GM18526 (cell line): ENCODE results near the gene TNFSF8.

Experiments used
- POLR2A ChIP-seq: IDR thresholded peaks from 3 replicates; pipeline ENCODE4 v1.6.1; 2011; ENCODE audit not compliant: insufficient read length; ENCODE audit errors: extremely low read depth

The TNFSF8 gene

DNA sequence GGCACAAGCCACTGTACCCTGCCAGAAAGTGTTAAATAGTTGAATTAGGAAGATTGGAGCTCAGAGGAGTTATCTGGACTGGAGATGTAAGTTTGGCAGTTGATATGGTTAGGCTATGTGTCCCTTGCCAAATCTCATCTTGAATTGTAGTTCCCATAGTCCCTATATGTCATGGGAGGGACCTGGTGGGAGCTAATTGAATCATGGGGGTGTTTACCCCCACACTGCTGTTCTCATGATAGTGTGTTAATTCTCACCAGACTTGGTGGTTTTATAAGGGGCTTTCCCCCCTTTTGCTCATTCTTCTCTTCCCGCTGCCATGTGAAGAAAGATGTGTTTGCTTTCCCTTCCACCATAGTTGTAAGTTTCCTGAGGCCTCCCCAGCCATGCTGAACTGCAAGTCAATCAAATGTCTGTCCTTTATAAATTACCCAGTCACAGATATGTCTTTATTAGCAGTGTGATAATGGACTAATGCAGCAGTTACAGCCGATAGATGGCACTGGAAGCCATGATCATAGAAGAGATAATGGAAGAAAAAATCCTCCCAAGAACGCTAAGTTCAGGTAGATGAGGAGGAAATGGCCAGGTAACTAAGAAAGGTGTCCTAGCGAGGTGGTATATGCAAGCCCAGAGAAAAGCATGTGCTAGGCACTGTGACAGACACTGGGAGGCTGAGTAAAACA, 51.4 kb downstream of the TNFSF8 start:
- no peak for TF ChIP-seq POLR2A

DNA sequence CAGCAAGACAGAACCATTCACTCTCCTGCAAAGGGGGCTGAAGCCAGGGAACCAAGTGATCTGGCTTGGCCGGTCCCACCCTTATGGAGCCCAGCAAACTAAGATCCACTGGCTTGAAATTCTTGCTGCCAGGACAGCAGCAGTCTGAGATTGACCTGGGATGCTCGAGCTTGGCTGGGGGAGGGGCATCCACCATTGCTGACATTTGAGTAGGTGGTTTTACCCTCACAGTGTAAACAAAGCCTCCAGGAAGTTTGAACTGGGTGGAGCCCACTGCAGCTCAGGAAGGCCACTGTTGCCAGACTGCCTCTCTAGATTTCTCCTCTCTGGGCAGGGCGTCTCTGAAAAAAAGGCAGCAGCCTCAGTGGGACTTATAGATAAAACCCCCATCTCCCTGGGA, 60.5 kb downstream of the TNFSF8 start:
- TF ChIP-seq POLR2A, result no peak

DNA sequence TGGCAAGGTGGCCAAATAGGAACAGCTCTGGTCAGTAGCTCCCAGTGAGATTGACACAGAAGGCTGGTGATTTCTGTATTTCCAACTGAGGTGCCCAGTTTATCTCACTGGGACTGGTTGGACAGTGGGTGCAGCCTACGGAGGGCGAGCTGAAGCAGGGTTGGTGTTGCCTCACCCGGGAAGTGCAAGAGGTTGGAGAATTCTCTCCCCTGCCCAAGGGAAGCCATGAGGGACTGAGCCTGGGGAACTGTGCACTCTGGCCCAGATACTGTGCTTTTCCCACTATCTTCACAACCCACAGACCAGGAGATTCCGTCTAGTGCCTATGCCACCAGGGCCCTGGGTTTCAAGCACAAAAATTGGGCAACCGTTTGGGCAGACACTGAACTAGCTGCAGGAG, 61.0 kb downstream of the TNFSF8 start:
- no peak for TF ChIP-seq POLR2A

DNA sequence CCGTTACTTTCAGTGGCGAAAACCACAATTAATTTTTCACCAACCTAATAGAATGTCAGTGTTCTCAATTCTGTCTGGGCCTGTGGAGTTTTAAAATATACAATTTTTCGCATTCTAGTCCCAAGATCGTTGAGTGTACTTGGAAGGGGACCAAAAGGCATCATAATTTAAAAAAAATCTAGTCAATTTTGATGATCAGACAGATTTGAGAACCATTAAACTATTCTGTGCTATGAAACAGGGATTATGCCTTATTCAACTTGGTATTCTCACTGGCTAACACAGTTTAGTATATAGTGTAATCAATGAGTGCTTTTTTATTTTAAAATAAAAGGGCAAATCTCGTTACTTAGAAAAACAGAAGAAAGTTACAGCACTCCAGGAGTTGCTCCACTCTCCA, 63.1 kb downstream of the TNFSF8 start:
- no peak for TF ChIP-seq POLR2A

DNA sequence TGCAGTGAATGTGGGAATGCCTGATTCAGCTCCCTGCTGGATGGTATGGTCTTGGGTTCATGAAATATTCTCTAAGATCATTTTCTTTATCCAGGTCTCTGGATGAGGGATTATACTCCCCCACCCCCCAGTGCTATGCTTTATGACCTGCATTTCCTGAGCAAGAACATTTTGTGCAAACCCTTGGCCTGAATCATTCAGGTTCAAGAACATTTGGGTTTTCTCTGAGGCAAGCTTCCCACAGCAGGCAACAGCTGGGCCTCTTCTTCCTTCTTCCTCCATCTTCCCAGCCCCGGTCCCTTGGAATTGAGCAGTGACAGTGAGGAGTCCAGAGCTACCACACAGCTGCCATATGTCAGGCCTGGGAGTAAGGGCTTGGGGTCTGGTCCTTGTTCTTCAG, 65.9 kb downstream of the TNFSF8 start:
- TF ChIP-seq POLR2A, result no peak

DNA sequence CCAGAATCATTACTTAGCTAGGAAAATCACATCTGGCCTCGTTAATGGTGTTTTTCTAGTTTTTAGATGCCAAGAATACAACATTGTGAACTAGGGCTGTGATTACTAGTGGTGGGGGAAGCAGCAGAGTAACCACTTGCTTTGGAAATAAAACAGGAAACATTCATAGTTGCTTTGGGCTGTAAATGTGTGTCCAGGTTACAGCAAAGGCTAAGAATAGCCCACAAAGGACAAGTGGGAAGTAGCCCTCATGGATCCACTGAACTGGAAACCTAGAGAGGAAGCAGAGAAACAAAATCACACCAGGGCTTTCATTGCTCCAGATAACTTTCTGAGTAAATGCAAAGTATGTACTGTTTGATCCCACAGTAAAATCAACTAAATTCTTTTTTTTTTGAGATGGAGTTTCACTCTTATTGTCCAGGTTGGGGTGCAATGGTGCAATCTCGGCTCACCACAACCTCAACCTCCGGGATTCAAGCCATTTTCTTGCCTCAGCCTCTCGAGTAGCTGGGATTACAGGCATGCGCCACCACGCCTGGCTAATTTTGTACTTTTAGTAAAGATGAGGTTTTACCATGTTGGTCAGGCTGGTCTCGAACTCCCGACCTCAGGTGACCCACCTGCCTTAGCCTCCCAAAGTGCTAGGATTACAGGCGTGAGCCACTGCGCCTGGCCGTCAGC, 68.3 kb downstream of the TNFSF8 start:
- no peak for TF ChIP-seq POLR2A

DNA sequence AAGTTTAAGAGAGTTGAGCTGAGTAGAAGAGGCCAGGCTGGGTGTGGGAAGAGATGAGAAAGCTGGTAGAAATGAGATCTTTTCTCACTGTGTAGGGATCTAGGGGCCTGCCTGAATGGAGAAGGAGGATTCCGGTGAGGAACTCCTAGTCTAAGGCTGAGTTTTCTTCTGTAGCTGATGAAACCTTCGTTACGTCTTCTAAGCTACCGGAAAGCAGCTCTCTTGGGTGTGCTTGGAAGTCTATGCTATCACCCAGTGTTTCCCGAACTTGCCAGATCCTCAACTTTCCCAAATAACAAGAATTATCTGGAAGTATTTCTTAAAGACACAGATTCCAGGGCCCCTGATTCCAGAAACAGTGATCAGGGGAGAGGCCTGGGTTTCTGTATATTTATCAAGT, 69.1 kb downstream of the TNFSF8 start:
- no peak for TF ChIP-seq POLR2A

DNA sequence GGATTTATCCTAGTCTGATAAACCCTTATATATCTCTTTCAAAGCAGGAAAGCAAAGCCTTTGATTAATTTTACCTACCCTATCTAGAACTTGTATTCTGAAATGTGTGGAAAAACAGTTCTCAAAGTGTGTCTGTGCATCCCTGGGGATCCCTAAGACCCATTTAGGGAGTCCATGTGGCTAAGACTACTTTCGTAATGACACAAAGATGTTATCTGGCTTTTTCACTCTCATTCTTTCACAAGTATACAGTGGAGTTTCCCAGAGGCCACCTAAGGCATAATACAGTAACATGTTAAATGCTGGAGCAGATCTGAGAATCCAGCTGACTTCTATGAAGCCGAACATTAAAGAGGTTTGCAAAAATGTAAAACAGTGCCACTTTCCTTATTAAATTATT, 70.2 kb downstream of the TNFSF8 start:
- no peak for TF ChIP-seq POLR2A

DNA sequence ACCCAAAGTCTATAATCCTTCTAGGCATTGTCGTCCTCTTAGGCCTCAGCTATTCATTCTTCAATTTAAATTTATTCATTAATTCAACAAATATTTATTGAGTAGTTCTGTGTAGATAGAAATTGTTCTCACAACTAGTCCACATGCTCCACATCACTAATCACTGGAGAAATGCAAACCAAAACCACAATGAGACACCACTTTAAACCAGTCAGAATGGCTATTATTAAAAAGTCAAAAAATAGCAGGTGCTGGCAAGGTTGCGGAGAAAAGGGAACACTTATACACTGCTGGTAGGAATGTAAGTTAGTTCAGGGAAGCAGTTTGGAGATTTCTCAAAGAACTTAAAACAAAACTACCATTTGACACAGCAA, 73.5 kb downstream of the TNFSF8 start:
- no peak for TF ChIP-seq POLR2A

DNA sequence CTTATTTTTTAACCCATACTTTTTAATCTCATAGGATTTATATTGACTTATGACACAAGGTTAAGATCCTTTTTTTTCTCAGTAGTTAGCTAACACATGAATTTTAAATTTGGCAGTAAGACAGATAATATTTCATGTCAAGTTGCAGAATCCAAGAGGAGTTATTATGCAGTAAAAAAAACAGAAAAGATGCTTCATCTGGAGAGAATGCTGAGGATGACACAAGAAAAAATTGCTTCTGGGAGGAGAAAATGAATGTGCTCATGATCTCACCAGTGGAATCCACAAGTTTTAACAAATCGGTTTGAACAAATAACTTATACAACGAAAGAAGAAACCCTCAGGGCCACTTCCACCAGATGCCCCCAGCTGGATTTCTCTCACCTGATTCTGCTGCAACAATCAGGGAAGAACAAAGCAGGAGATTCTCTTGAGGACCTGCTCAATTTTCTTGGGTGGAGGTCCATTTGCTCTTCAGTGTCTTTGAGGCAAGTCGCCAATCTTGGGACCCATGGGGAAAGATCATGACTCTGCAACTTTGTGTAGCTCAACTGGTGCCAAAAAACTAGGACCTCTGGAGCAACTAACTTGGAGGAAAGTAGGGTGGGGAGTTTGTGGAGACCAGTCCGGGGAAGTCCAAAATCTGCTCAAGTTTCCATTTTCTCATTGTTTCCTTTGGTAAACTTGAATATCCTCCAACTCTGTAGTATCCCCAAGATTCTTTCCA, 74.0 kb downstream of the TNFSF8 start:
- no peak for TF ChIP-seq POLR2A

DNA sequence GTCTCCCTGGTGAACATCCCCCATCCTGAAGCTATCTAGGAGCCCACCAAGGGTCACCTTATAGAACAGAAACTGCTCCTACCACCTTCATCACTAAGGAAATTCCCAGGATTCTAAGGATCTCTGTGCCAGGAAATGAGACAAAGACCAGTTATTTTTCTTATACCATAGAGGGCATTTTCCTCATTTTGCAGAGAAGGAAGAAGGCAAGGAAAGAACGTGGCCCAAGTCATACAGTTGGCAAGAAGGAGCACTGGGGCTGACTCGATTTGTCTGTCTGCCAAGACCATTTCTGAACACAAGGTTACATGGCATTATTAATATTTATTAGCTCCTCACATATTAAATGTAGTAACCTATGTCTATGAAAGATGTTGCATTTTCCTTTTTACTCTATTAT, 74.9 kb downstream of the TNFSF8 start:
- TF ChIP-seq POLR2A, result no peak

DNA sequence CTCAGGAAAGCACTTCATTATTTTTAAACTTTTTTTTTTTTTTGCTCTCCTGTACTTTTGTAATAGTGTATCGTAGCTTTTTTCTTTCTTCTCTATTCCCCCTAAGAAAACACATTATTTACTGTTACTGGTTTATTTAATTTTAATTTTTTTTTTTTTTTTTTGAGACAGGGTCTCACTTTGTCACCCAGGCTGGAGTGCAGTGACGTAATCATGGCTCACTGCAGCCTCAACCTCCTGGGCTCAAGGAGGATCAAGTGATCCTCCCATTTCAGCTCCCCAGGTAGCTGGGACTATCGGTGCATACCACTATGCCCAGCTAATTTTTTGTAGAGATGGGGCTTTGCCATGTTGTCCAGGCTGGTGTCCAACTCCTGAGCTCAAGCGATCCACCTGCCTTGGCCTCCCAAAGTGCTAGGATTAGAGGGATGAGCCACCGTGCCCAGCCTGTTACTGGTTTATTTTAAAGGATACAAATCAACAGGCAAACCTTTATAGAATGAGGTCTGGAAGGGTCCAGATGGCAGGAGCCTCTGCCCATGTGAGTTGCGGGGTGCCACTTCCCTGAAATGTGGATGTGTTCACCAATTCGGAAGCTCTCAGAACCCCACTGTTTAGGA, 75.5 kb downstream of the TNFSF8 start:
- no peak for TF ChIP-seq POLR2A

DNA sequence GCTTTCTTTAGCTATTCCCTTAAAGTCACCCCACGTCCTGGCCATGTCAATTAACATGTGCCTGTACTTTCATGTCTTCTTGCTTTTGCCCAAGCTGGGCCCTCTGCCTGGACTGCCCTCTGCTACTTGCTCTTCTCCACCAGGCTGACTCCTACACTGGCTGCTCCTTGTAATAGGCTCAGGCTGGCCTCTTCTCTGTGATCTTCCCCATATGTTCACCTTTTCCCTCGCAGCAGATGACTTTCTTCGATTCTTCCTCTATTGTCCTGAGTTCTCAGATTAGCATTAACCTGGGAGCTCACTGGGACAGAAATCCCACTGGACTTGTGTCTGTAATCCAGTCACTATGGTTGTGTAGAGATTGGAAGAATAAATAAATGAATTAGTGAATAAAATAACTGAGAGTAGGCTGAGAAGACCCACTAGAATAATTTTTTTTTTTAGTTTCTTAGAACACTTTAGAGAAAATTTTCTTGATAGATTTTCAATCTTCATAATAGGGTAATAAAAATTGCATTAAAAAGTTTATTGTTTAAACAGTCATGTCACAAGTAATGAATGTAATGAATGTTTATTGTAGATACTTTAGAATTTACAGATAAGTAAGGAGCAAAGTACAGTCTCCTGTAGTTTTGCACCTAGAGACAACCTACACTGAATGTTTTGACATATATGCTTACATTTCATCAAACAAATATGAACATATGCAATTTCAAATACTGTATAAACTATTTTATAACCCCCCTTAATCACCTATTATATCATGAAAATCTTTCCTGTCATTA, 77.1 kb downstream of the TNFSF8 start:
- TF ChIP-seq POLR2A, result no peak

DNA sequence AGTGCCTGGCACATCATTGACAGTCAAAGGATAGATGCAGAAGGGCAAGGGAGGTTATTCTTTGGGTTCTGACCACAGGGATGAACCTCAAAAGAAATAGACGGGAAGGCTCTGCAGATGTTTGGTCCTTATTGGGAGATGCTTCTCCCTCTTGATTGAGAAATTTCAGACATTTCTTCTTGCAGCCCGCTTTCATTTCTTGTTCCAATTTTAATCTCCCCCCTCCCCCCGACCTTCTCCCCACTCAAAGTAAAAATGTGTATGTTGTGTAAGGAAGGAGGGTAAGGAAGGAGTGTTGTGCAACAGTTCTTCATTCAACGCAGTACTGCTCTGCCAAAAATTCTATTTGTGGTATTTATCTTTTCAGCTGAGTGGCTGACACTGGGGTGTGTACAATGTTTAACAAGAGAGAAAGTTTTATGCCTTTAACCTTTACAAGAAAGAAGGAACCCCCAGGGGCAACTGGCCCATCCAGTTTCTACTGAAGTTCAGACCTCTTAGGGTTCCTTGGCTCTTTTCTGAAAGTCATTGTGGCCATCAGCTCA, 78.3 kb downstream of the TNFSF8 start:
- TF ChIP-seq POLR2A, result no peak

DNA sequence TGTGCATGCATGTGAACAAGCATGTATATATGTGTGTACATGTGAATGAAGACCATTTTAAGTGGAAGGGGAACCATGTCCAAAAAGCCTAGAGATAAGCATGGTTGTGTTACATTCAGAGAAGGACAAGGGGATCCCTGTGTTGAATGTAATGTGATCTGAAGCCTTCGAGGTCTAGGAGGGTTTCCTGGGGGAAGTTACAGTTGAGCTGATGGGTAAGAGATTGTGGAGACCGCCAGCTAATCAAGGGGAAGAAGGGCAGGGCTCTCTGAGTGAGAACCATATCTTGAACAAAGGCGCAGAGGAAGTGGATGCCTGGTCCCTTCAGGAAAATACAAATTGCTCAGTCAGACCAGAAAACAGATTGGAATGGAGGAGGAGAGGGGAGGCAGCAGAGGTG, 79.1 kb downstream of the TNFSF8 start:
- no peak for TF ChIP-seq POLR2A
